Mucosa of descending colon (tissue), 3 donors: ENCODE data around the gene FIS1. TPM values are rescaled to one million over a fixed set of nuclear protein-coding genes. Genes with fewer than 3 reads are reported as not detected.
"Not testable (repeated sequence)": the region's sequence is repeated elsewhere in the genome, so short reads cannot be mapped to it uniquely, and the experiment has no call there.

Experiments used
- ATAC-seq: fragments of 200-7000 bp; cut with Tn5 transposase; one replicate; pipeline ENCODE4 v1.9.1; 2020; ENCODE audit warnings: mild to moderate bottlenecking, moderate library complexity
- DNase-seq, 3 donors: peaks; one replicate each; pipeline ENCODE4 v3.0.0-alpha.2; 2020
- H3K36me3 ChIP-seq: fragments of 200-600 bp; one replicate; pipeline ENCODE4 v1.8.0; 2021; ENCODE audit warnings: low read depth, mild to moderate bottlenecking
- H3K4me1 ChIP-seq: fragments of 200-600 bp; one replicate; pipeline ENCODE4 v1.8.0; 2021; ENCODE audit warnings: low read depth, mild to moderate bottlenecking
- H3K4me3 ChIP-seq: fragments of 200-600 bp; one replicate; pipeline ENCODE4 v1.8.0; 2021; ENCODE audit warnings: mild to moderate bottlenecking
- H3K9me3 ChIP-seq: fragments of 200-600 bp; one replicate; pipeline ENCODE4 v1.8.0; 2021; ENCODE audit warnings: mild to moderate bottlenecking
- intact Hi-C, 2 donors: fragments of 100-400 bp; cut with DNase I in 1 of 2; cut with micrococcal nuclease in 1 of 2; formaldehyde crosslinking; loops; one replicate each; pipeline versions ENCODE4 v1.11.0 to v1.11.1; 2022; cut with DNase I, micrococcal nuclease
- long read RNA-seq, 2 donors: library from polyadenylated mRNA; unstranded; transcript quantifications; one replicate each; pipeline ENCODE4 v2.0.0, GENCODE V29; 2019 to 2021
- total RNA-seq, 3 donors: library from RNA; stranded (reverse); fragmentation: NEBNext Ultra II Directional in 2 of 3; extraction: Animal tissue kit (Norgen Biotek cat#: 25700) in 2 of 3; gene quantifications; one replicate each; pipeline versions ENCODE4 v1.2.1 to v1.2.4, GENCODE V29; 2021 to 2023
- TF ChIP-seq, protein P1 (sequence below): fragments of 200-600 bp; IDR thresholded peaks from one replicate; pipeline ENCODE4 v1.8.0; 2022; ENCODE audit warnings: antibody characterized with exemption, mild to moderate bottlenecking
- donor health status: DM: no; HTN: no; CAD: no; lungs with moderate emphysema.
- donor health status: DM: no; HTN: no; CAD: no.
- donor health status: DM: no; HTN: yes; CAD: no.

Gene FIS1
- 100 to 1,000 TPM; 131 to 168 (median 134) TPM for total RNA-seq
- long read RNA-seq, donor 1, transcript FIS1-204 (4 exons, 745 nt) = minor isoform, 5 of 90 reads
- long read RNA-seq, donor 1, transcript FIS1-201 (5 exons, 734 nt) = major isoform, 79 of 90 reads
- long read RNA-seq, donor 1, partial matches to known transcripts = 1 of 90 reads
- long read RNA-seq, donor 1, other reads (novel, unspliced or antisense) = 3 of 90 reads
- long read RNA-seq, donor 2, transcript FIS1-201 (5 exons, 734 nt) = major isoform, 113 of 124 reads
- long read RNA-seq, donor 2, transcript FIS1-204 (4 exons, 745 nt) = minor isoform, 5 of 124 reads
- long read RNA-seq, donor 2, partial matches to known transcripts = 0 of 124 reads
- long read RNA-seq, donor 2, other reads (novel, unspliced or antisense) = 5 of 124 reads

DNA sequence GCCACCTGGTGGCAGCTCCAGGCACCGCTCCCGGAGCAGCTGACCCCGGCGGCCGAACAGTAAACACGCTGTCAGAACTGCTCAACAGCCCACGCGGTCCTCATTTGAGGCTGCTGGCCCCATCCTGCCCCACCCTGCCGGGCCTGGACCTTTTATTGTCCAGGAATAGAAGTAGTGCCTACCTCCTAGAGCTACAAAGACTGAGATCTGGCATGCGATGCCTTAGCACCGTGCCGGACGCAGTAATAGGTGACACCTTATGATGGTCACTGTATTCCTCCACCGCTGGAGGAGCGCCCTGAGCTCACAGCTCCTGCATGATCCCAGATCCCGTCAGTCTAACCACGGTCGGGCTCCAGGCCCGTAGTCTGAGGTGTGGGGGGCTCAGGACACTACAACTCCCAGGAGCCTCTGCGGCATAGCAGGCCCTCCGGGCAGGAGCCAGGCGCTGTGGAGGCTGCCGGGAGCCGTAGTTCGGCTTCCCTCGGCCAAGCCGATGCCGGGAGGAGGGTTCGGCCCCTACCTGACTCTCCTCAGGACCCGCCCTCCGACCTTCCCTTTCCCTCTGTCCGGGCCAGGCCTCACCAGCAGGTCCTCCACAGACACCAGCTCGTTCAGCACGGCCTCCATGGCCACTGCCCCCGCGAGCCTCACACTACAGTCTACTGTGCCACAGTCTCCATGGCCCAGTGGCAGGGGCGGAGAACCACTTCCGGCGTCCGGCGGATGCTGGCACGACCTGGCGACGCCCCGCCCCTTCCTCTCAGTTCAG is at the start of gene FIS1:
TSS of gene FIS1 (minus strand) at position 707 of the 772 bp plus-strand sequence. CDS start at position 630, 77 bp downstream.
- Histone ChIP-seq H3K4me1 (peaks cover 11% of the 10 kb centered on the region), H3K36me3 (no peaks in the 10 kb centered on the region), H3K4me3 (peak within 1 kb of the TSS; percentile 43), H3K9me3 (no peaks in the 10 kb centered on the region)
- intact Hi-C loops = no loop called here
- peak; percentile 97 for ATAC-seq
- DNase-seq = peak; percentile 95 to 97 (median 95)
- TF ChIP-seq, protein P1, sequence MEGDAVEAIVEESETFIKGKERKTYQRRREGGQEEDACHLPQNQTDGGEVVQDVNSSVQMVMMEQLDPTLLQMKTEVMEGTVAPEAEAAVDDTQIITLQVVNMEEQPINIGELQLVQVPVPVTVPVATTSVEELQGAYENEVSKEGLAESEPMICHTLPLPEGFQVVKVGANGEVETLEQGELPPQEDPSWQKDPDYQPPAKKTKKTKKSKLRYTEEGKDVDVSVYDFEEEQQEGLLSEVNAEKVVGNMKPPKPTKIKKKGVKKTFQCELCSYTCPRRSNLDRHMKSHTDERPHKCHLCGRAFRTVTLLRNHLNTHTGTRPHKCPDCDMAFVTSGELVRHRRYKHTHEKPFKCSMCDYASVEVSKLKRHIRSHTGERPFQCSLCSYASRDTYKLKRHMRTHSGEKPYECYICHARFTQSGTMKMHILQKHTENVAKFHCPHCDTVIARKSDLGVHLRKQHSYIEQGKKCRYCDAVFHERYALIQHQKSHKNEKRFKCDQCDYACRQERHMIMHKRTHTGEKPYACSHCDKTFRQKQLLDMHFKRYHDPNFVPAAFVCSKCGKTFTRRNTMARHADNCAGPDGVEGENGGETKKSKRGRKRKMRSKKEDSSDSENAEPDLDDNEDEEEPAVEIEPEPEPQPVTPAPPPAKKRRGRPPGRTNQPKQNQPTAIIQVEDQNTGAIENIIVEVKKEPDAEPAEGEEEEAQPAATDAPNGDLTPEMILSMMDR = peak; percentile 88

DNA sequence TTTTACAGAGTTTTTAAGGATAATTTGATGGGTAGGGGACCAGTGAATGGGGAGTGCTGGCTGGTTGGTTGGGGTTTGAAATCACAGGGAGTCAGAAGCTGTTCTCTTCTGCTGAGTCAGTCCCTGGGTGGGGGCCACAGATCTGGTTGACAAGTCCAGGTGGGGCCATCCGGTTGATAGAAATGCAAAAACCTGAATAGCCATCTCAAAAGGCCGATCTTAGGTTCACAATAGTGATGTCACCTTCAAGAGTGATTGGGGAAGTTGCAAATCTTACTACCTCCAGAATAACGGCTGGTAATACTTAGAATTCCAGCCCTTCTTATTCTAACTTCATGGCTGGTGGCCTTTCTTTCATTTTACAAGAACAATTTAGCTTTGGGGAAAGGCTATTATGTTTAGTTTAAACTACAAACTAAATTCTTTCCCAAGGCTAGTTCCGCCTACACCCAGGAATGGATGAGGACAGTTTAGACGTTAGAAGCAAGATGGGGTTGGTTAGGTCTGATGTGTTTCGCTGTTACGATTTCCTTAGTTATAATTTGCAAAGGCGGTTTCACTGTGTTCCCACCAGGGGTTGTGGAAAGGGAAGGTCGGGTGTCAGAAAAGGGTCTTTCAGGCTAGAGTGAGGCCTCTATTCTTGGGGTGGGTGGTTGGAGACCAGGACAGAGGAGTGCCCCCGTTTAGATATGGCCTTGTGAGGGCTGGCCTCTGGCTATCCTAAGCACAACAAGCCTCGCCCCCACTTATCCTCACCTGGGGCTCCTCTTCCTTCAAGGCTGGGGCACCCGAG is 49.4 kb upstream of the FIS1 start:
- no peaks in the 10 kb centered on the region for H3K9me3 ChIP-seq
- H3K4me1 ChIP-seq = no peaks in the 10 kb centered on the region
- TF ChIP-seq, protein P1 = no peak
- no peaks in the 10 kb centered on the region for H3K36me3 ChIP-seq
- ATAC-seq = no peak
- intact Hi-C loops = no loop called here
- peak in 1 of 3 donors; percentile 4 for DNase-seq
- H3K4me3 ChIP-seq = no peak overlapping the region

- intact Hi-C loops = not testable (repeated sequence)
These were observed 48.5 kb upstream of the FIS1 start for GRCh38 chr7:101293069-101294021.

GRCh38 chr7:101292566-101292965 is 47.7 kb upstream of the FIS1 start:
- H3K4me1 ChIP-seq, H3K9me3 ChIP-seq, intact Hi-C loops, H3K4me3 ChIP-seq, H3K36me3 ChIP-seq, ATAC-seq: not testable (repeated sequence)
- DNase-seq = peak in 1 of 3 donors; percentile 5

More at GRCh38 chr7:101293069-101294021, 48.5 kb upstream of the FIS1 start:
- H3K36me3 ChIP-seq, ATAC-seq, H3K4me1 ChIP-seq, H3K4me3 ChIP-seq, H3K9me3 ChIP-seq: not testable (repeated sequence)
- DNase-seq = peak in 1 of 3 donors; percentile 18

GRCh38 chr7:101290186-101291037 is 45.5 kb upstream of the FIS1 start:
- ATAC-seq (peak; percentile 79), DNase-seq (peak; percentile 50 to 86 (median 69))
- H3K36me3 ChIP-seq, H3K4me1 ChIP-seq, intact Hi-C loops, H3K9me3 ChIP-seq, H3K4me3 ChIP-seq: not testable (repeated sequence)
- TF ChIP-seq, protein P1 = peak; percentile 71

- H3K4me3 ChIP-seq, H3K36me3 ChIP-seq, H3K4me1 ChIP-seq, H3K9me3 ChIP-seq: not testable (repeated sequence)
- DNase-seq (peak in 1 of 3 donors; percentile 13), ATAC-seq (peak; percentile 57)
- intact Hi-C loops = loop anchor here in 1 of 2 donors (10.0 kb wide), 1 partner anchor 135 kb away; the partner anchor contains the start of gene AP1S1
These were observed 44.8 kb upstream of the FIS1 start for GRCh38 chr7:101289687-101290086.
